Thoracic aorta (tissue), 2 donors: ENCODE results near the gene CA4. TPM values are rescaled to one million over a fixed set of nuclear protein-coding genes. Genes with fewer than 3 reads are reported as not detected.
"Not testable (repeated sequence)": the region's sequence is repeated elsewhere in the genome, so short reads cannot be mapped to it uniquely, and the experiment has no call there.

ENCODE experiments used
- ATAC-seq: fragments of 150-250 bp; one replicate; pipeline ENCODE4 v1.8.0; 2017; ENCODE audit warnings: low read depth; ENCODE audit not compliant: insufficient number of reproducible peaks, low FRiP score
- DNase-seq: peaks from one replicate; pipeline ENCODE4 v3.0.0-alpha.2; 2020; ENCODE audit warnings: low spot score
- H3K27ac ChIP-seq, 2 donors: fragments of 200-600 bp; sonication (generic); 1 replicate in 1 of 2; 2 replicates in 1 of 2; pipeline ENCODE4 v1.5.1; 2016; ENCODE audit warnings: mild to moderate bottlenecking in 2 of 2, moderate library complexity in 2 of 2
- H3K27me3 ChIP-seq: fragments of 200-600 bp; sonication (generic); replicated peaks from 2 replicates; pipeline ENCODE4 v1.6.0; 2016; ENCODE audit warnings: mild to moderate bottlenecking; ENCODE audit not compliant: insufficient read depth
- H3K36me3 ChIP-seq: fragments of 200-600 bp; sonication (generic); one replicate; pipeline ENCODE4 v1.5.1; 2016
- H3K4me1 ChIP-seq, 2 donors: fragments of 200-600 bp; sonication (generic); 1 replicate in 1 of 2; 2 replicates in 1 of 2; pipeline versions ENCODE4 v1.5.1 to v1.6.0; 2016; ENCODE audit warnings: low read depth in 2 of 2, mild to moderate bottlenecking in 1 of 2; ENCODE audit not compliant: control insufficient read depth in 1 of 2
- H3K4me3 ChIP-seq: fragments of 200-600 bp; sonication (generic); 2 replicates; pipeline ENCODE4 v1.5.1; 2016; ENCODE audit warnings: mild to moderate bottlenecking
- H3K9me3 ChIP-seq: fragments of 200-600 bp; sonication (generic); 2 replicates; pipeline ENCODE4 v1.5.1; 2016
- total RNA-seq, 2 donors: library from RNA; depleted of rRNA; stranded (reverse); fragments of >200 nt; gene quantifications; one replicate each; pipeline versions ENCODE4 v1.1.0 to v1.2.3, GENCODE V29; 2016
- TF ChIP-seq, protein P1 (sequence below): fragments of 200-600 bp; sonication (generic); IDR thresholded peaks from one replicate; pipeline ENCODE4 v1.5.1; 2019; ENCODE audit warnings: antibody characterized with exemption

CA4 gene
- total RNA-seq, 2 donors from 2014 or later, result 1.2 to 4.3 TPM

DNA sequence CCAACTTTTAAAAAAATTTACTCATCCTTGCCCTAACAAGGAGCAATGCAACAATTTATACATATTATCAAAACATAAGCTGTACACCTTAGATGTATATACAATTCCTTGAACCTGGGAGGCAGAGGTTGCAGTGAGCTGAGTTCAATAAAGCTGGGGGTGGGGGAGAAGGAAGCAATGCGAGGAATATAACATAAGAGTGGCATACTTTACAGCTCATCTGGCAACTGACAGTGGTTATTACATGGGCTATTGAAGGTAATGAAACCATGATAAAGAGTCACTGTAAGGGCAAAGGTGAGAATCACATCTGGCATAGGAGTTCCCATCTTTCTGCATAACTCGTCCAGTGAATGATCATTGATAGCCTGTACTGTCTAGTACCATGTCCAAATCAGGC, 43.7 kb downstream of the CA4 start:
- no peaks in the 10 kb centered on the region for H3K4me1 ChIP-seq
- peaks cover 43% of the 10 kb centered on the region for H3K36me3 ChIP-seq
- no peak overlapping the region for H3K27ac ChIP-seq
- no peak for ATAC-seq
- TF ChIP-seq, protein P1, sequence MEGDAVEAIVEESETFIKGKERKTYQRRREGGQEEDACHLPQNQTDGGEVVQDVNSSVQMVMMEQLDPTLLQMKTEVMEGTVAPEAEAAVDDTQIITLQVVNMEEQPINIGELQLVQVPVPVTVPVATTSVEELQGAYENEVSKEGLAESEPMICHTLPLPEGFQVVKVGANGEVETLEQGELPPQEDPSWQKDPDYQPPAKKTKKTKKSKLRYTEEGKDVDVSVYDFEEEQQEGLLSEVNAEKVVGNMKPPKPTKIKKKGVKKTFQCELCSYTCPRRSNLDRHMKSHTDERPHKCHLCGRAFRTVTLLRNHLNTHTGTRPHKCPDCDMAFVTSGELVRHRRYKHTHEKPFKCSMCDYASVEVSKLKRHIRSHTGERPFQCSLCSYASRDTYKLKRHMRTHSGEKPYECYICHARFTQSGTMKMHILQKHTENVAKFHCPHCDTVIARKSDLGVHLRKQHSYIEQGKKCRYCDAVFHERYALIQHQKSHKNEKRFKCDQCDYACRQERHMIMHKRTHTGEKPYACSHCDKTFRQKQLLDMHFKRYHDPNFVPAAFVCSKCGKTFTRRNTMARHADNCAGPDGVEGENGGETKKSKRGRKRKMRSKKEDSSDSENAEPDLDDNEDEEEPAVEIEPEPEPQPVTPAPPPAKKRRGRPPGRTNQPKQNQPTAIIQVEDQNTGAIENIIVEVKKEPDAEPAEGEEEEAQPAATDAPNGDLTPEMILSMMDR, result no peak
- H3K9me3 ChIP-seq, result no peaks in the 10 kb centered on the region
- no peaks in the 10 kb centered on the region for H3K27me3 ChIP-seq
- no peak for DNase-seq
- H3K4me3 ChIP-seq, result no peak overlapping the region

DNA sequence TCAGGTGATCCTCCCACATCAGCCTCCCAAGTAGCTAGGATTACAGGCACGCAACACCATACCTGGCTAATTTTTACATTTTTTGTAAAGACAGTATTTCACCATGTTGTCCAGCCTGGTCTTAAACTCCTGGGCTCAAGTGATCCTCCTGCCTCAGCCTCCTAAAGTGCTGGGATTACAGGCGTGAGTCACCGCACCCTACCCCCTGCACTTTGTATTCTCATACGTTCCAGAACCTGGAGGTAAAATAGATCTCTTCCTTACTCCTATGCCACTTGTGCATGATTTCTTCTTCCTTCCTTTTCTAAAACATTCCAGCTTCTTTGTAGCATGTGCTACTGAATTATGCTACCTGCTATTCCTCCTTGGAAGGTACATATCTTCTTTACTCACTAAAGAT, 44.4 kb downstream of the CA4 start:
- ATAC-seq, H3K9me3 ChIP-seq, H3K27me3 ChIP-seq, H3K4me3 ChIP-seq, H3K4me1 ChIP-seq, H3K27ac ChIP-seq, DNase-seq: not testable (repeated sequence)
- peaks cover 39% of the 10 kb centered on the region for H3K36me3 ChIP-seq

DNA sequence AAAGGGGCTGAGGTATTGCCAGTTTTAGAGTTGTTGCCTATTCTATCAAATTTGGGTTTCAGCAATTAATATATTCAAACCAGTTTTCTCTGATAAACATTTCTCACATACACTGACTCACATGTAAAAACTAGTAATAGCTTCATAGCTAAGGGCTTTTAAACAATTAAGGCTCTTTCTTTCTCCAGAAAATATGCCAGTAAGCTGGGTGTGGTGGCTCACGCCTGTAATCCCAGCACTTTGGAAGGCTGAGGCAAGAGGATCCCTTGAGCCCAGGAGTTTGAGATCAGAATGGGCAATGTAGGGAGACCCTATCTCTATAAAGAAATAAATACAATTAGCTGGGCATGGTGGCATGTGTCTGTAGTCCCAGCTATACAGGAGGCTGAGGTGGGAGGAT, 48.9 kb downstream of the CA4 start:
- not testable (repeated sequence) for H3K9me3 ChIP-seq, H3K4me3 ChIP-seq, H3K4me1 ChIP-seq, ATAC-seq, H3K27me3 ChIP-seq, DNase-seq, H3K27ac ChIP-seq
- H3K36me3 ChIP-seq, result peaks cover 20% of the 10 kb centered on the region

DNA sequence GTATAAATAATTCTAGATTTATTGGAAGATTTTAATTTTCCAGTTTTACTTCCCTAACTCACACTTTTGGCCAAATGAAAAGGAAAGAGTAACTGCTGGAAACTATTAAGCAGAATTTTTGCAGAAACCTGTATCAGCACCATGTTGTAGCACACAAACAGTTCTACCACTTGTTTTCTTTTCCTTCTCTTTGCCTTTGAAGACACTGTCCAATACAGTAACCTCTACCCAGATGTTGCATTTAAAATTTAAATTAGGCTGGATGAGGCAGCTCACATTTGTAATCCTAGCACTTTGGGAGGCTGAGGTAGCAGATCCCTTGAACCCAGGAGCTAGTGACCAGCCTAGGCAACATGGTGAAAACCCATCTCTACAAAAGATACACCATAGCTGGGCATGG, 56.0 kb downstream of the CA4 start:
- H3K9me3 ChIP-seq, H3K27ac ChIP-seq, H3K4me1 ChIP-seq, H3K4me3 ChIP-seq, DNase-seq, H3K36me3 ChIP-seq, H3K27me3 ChIP-seq, ATAC-seq: not testable (repeated sequence)

DNA sequence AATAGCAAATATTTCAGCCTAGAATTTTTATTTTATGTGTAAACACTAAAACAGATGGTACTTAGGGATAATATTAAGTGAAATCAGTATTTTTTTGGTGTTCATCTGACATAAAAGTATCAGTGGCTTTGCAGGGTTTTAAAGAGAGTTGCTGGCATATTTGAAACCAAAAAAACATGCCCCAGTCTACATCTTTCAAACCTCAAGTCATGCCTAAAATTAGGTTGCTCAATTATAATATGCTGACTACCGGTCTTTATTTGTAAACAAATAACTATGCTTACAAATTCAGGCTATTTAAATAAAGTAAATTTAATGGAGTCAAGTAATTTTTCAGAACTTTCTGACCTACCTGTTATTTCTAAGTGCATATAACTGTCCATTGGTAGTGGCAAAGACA, 58.5 kb downstream of the CA4 start:
- H3K36me3 ChIP-seq, DNase-seq, H3K27ac ChIP-seq, H3K4me1 ChIP-seq, ATAC-seq, H3K9me3 ChIP-seq, H3K4me3 ChIP-seq, H3K27me3 ChIP-seq: not testable (repeated sequence)

Other genes starting within 250 kb of the CA4 start
- 10 to 100 TPM; 14.9 to 16.6 TPM for gene RNFT1, start 185.2 kb upstream of the CA4 start, total RNA-seq
- 10 to 100 TPM; 15.4 to 40.2 TPM for gene HEATR6, start 71.1 kb upstream of the CA4 start, total RNA-seq
- 10 to 100 TPM; 24.8 to 58.4 TPM for gene USP32, start 242.2 kb downstream of the CA4 start, total RNA-seq